Measurements from ENCODE around the gene ARID1B.

Gene ARID1B

DNA sequence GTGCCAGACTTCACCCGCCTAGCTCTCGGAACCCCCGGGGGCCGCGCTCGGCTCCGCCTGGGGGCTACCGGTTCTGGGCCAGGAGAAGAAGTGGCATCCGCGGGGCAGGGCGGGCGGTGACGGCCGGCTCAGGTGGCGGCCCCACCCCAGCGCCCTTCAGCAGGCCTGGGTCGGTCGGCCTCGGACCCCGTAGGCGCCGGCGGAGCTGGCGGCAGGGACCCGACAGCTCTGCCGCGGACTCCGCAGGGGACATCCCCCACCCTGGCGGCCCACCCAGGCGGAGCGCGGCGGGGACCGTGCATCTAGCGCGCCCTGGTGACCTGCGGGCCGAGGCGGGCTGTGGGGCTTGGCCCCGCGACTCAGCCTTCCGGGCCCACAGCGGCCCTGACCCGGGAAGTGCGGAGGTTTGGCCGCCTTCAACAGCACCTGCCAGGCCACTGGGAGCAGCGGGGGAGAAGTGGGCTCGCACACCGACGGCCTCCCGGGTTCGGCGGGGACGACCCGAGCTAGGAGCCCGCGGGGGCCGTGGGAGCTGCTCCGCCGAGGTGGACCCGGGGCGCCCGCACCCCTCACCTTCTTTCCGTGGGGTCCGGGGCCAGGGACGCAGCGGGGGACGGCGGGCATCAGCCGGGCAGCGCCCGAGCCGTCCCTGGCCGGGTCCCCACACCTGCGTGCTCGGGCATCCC is 459.0 kb downstream of the ARID1B start:
- no peak for DNase-seq

- DNase-seq: no peak
Observed at GRCh38 chr6:157238346-157238745, 461.2 kb downstream of the ARID1B start.

- no peak for DNase-seq
Observed at GRCh38 chr6:157239148-157239547, 462.0 kb downstream of the ARID1B start.

DNA sequence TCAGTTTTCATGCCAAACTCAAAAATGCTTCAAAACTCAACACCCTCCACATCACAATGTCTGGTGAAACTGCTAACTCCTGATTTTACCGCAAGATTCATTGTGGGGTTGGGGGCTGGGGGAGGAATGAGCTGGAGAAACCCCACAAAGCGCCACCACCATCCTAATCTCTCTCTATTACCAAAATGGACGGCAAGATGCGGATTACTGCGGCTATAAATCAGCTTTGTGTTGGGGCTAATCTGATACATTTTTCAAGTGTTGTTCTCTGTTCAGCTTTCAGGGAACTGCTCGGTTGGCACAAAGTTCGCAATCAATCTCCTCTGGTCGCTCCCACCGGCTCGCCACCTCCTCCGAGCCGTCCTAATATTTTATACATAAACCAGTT is 462.5 kb downstream of the ARID1B start:
- no peak for DNase-seq

DNA sequence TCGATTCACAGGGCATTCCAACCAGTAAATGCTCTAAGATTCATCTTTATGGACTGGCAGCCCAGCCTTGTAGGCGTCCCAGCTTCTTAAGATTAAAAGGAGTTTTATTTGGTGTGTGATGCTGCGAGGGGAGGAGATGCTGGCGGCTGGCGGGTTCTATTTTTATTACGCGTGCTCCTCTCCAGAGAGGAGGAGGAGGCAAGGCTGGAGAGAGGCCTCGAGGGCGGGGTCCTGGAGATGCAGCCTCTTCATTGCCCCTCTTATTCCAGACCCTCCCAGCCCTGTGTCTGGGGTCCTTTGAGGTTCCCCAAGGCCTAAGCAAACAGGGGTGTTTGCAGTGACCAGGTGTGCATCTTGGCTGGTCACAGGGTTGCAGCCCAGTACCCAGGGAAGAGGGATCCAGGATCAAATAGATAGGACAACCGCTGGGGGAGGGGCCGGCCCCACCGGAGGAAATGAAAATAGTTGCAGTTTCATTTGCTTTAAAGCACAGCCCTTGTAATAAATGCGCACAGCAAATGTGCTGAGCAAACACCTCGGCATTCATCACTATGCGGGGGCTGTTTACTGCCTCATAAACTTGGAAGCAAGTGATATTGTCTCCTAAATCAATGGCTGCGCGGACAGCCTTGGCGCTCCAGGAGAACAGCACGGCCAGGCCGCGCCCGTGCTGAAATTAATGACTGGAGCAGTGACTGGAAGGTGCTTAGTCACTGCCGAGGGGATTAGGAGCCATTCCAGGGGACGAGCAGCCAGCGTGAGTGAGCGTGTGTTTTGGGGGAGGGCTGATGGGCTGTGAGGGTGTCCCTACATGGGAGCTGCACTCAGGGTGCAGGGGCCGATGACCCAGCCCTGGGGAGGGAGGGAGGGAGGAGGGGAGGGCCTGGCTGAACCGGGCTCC is 463.1 kb downstream of the ARID1B start:
- DNase-seq: peak; percentile 48

DNA sequence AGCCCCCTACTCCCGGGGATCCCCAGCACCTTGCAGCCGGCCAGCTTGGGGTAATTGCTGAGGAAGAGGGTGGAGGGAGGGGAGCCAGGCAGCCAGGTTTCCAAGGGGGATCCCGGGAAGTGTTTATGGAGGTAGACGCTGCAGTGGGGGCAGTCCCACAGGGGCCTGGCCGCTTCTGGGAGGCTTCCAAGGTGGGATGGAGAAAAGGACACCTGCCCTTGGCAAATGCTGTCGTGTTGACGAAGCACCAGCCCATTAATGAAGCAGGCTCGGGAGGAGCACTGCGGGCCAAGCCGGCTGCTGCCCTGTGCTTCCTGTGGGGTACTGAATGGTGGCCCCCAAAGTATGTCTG is 463.8 kb downstream of the ARID1B start:
- no peak for DNase-seq

- DNase-seq: no peak
Observed at GRCh38 chr6:157242791-157243190, 465.6 kb downstream of the ARID1B start.

- no peak for DNase-seq
Observed at GRCh38 chr6:157244175-157244574, 467.0 kb downstream of the ARID1B start.

- DNase-seq: no peak
Observed at GRCh38 chr6:157244780-157245179, 467.6 kb downstream of the ARID1B start.

DNA sequence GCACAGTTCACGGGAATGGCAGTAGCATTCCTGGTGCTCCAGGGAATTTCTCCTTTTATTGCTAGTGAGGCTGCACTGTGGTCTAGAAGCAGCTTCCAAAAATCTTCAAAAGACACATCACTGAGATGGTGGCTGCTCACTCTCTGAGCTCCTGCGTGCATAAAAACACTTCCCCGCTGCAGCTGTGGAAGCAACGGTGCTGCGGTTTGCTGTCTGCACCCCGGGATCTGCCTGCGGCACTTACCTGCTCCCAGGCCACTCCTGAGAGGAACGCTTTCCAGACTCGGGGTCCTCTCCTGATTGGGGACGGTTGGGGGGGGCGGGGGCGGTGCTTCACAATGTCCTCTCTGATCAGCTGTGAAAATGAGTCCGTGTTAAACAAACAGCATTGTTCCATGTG is 468.3 kb downstream of the ARID1B start:
- DNase-seq: no peak

- no peak for DNase-seq
Observed at GRCh38 chr6:157246048-157246630, 469.0 kb downstream of the ARID1B start.

DNA sequence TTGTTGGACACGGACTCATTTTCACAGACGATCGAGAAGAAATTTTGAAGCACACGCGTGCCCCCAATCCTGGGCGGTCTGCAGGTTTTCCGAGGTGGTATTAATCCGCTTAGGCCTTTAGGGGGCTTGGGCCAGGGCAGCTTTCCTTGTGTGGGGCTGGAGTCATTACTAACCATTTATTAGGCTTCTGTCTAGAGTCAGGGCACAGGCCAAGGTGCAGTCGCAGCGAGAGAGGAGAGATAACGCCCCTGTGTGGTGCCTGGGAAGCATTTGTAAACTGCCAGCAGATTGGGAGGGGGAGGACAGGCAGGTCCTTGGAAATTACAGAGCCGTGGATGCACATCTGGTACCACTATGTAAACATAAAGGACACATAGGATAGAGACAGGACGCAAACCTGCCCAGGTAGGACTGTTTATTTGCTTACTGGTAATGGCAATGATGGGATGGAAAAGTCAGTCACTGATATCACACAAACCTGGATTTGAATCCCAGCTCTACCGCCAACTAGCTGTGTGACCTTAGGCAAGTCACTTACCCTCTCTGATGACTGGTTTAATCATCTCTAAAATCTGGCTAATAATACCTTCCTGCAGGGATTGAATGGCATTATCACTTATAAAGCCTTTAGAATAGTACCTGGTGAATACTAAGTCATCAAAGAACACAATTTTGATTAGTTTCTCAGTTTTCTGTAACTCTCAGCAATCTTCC is 469.8 kb downstream of the ARID1B start:
- no peak for DNase-seq

DNA sequence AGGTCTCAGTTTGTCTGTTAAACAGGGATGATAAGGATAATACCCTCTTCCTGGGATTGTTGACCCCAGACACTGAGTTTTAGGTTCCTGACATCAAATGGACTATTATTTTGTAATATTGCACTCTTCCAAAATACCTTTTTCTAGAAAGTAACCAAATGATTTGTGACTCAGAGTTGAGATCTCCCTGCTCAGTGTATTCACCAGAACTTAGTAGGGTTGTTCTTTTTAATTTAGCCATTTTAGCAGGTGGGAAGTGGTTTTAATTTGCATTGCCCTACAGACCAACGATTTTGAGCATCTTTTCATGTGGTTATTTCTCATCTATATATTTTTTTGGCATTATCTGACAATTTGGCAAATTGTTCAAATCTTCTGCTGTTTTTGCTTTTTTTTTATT is 471.1 kb downstream of the ARID1B start:
- DNase-seq: no peak

DNA sequence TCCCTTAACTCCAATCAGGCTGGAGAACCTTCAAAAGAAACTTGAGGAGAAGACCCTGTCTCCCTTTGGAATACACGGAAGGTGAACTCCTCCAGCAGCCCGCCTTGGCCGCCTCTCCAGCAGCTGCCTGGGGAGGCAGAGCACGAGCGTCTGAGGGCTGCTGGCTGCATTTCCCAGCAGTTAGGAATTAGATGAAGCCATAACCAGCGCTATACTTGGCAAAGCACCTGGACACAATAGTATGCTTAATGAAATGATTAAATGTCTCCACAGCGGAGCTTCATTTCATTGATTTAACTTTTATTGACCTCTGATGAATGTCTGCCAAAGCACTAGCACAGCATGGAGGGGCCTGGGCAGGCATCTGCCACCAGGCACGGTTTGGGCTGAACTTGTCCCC is 472.6 kb downstream of the ARID1B start:
- DNase-seq: no peak

DNA sequence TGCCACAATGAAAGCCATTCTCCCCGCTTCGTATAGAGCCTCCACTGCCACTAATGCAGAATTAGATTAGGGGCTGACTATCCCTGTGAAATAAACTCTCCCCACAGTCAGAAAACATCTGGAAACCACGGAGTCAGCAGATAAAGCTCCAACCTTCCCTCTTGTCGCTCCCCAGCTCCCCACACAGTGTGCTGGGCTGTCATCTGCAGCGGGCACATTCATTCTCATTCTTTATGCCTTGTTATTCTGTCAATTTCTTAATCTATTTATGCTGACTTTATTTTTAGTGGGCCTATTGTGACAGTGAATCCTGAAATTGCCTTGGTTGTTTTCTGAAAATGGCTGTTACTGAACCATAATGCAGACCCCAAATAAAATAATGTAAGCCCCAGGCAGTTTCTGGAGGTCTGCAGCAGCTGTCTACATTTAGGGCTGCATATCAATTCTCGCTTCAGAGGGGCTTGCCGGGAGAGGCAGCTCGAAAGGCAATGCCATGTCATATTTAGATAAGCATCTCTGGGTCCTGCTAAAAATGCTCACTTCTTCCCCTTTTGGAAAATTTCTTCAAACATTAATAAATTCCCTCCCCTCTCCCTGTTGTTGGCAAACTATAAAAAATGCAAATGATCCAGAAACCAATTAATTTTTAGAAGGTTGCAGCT is 474.5 kb downstream of the ARID1B start:
- no peak for DNase-seq

DNA sequence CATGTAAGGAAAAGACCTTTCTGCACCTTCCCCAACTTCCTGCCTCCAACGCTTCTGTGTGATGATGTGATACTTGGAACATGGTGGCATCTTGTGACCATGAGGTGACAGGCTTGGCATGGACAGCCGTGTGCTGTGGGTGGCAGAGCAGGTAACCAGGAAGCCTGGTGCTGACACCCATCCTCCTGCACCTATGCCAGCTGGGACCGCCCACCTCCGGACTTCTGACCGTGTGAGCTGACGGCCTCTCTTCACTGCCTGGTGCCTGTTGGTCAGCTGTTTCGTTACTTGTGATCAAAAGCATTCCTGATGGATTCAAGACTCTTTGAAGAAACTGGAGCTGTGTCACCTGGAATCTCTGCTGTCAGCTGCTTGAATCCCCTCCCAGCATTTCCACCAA is 475.8 kb downstream of the ARID1B start:
- DNase-seq: no peak

DNA sequence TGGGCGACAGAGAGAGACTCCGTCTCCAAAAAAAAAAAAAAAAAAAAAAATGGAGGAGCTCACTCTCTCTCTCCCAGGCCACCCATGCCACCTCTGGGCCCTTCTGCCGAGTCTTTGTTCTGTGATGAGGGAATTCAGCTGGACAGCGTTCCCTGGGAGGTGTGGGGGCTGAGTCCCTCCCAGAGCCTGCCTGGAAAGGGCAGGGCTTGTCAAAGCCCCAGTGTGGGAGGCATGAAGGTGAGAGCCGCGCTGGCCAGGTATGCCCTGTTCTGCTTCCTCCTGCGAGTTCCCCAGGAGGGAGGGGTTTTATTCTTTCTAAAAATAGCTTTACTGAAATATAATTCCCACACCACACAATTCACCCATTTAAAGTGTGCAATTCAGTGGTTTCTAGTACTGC is 476.5 kb downstream of the ARID1B start:
- no peak for DNase-seq

DNA sequence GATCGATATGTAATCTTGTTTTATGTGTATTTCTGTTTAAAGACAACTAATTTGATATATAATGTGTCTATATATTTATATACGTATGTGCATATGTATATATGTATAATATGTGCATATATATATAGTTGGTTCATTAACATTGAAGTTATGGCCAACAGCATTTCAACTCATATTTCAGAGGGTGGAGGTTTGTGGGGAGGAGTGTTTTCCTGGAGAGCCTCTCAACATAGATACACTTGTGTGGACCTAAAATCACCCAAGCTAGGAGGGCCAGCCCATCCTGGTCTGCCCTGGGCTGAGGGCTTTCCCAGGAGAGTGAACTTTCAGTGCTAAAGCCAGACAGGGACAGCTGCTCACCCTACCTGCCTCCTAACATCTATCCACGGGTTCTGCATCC is 477.4 kb downstream of the ARID1B start:
- DNase-seq: no peak

DNA sequence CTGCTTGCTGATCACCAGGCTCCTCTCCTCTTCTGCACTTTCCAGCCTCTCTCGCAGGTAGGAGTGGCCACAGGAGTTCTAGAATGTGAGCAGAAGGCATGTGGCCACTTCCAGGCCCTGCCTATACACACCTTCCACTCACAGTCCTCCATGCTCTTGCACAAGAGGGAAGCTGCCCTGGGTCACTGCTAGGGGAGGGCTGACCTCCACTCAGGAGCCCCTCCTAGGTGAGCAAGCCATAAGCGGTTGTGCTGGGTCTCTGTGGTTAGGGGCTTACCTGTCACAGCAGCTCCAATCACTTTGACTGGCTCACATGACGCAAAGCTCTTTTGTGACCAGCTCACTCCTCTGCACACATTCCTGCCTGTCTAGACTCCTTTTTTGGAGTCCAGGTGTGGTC is 477.9 kb downstream of the ARID1B start:
- no peak for DNase-seq

DNA sequence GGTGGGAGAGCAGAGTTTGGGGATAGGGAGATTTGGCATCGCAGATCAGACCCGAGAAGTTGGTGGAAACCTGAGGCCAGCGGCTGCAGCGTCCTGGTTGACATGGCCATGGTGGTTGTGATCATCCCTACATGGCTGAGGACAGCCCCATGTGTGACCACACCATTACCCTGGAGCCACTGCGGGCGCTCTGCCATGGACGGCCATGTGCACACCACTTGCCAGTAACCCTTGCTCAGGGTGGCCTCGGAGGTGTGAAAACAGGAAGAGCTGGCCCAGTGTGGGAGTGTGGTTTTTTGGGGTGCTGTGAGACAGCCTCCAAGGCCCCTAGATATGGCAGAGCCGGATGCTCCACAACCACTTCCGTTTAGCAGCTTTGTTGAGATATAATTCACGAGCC is 481.7 kb downstream of the ARID1B start:
- no peak for DNase-seq

DNA sequence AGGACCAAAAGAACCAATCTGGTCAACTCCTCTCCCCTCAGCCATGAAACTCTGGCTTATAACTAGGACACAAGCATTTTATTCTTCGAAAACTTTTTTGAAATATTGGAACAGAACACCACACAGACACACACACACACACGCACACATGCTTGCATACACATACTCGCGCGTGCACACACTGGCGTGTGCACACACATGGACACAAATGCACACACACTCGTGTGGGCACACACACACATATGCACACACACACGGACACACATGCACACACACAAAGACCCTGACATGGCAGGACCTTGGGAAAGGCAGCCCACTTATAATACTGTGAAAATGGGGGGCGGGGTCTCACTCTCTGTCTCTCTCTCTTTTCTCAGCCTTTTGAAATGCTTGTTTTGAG is 482.3 kb downstream of the ARID1B start:
- DNase-seq: no peak
